HPDE6-E6E7 (cell line): ENCODE data around the gene TUFM.
"Not testable (repeated sequence)": the region's sequence is repeated elsewhere in the genome, so short reads cannot be mapped to it uniquely, and the experiment has no call there.

Source experiments
- DNase-seq: peaks from one replicate; pipeline ENCODE4 v3.0.0; 2011; ENCODE audit warnings: missing footprints; ENCODE audit errors: extremely low spot score

Gene TUFM

GRCh38 chr16:28875134-28876018 is 29.2 kb upstream of the TUFM start:
- no peak for DNase-seq

- no peak for DNase-seq
Measured at GRCh38 chr16:28874406-28874805, 28.3 kb upstream of the TUFM start.

DNA sequence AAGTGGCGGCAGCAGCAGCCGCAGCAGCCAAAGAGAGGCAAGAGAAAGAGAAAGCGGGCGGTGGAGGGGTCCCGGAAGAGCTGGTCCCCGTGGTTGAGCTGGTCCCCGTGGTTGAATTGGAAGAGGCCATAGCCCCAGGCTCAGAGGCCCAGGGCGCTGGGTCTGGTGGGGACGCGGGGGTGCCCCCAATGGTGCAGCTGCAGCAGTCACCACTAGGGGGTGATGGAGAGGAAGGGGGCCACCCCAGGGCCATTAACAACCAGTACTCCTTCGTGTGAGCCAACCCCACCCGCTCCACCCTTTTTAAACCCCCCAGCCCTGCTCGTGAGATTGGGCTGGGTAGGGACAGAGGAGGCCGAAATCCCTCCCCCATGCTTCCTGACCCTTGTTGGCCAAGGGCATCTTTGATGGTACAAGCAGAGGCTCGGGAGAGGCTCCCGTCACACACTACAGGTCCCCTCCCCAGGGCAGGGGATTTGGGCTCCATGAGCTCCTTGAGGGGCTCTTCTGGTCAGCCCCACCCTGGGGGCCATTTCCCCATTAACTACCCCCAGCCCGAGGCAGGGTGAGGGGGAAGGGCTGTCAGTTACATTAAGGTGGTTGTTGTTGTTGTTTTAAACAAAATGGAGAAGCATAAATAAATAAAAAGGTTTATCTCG is 27.5 kb upstream of the TUFM start:
- no peak for DNase-seq

DNA sequence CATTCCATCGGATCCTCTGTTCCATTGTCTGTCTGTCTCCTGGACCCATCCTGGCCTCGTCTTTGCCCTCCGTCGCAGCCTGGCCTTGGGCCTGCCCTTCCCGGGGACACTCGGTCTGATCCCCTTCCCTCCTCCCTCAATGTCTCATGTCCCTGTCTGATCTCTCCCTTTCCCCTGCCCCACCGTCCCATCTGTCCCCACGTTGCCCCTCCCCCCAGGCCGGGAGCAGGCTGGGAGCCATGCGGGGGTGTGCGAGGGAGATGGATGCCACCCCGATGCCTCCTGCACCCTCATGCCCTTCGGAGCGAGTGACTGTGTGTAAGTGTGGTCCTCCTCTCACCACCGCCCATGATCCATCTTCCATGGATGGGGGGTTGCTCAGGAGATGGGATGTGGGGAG is 26.8 kb upstream of the TUFM start:
- no peak for DNase-seq

GRCh38 chr16:28869201-28869600 is 23.1 kb upstream of the TUFM start:
- no peak for DNase-seq

DNA sequence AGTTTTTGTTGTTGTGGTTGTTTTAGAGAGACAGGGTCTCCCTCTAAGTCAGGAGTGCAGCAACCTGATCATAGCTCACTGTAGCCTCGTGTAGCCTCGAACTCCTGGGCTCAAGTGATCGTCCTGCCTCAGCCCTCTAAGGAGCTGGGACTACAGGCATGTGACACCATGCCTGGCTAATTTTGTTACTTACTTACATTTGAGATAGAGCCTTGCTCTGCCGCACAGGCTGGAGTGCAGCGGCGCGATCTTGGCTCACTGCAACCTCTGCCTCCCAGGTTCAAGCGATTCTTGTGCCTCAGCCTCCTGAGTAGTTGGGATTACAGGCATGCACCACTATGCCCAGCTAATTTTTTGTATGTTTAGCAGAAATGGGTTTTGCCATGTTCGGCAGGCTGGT is 21.5 kb upstream of the TUFM start:
- DNase-seq = not testable (repeated sequence)

DNA sequence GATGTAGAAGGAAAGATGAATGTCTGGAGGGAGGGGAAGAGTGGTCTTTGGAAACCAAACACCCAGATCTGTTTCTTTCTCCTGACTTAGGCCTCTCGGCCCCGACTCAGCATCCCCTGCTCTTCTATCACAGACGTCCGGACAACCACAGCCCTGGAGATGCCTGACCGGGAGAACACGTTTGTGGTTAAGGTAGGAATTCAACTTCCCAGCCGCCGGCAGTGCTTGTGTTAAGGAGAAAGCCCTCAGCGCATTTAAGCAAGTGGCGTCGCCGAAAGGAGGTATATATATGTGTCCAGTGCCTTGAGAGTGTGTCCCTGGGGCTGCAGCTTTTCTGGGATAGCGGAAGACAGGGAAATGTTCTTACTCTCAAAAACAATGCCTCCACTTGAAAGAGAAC is 21.1 kb upstream of the TUFM start:
- no peak for DNase-seq

DNA sequence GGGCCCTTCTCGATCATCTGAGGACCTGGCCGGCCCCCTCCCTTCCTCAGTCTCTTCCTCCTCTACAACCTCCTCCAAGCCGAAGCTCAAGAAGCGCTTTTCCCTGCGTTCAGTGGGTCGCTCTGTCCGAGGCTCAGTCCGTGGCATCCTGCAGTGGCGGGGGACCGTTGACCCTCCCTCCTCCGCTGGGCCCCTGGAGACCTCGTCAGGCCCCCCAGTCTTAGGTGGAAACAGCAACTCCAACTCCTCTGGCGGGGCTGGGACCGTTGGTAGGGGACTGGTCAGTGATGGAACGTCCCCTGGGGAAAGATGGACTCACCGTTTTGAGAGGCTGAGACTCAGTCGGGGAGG is 20.3 kb upstream of the TUFM start:
- DNase-seq = no peak

DNA sequence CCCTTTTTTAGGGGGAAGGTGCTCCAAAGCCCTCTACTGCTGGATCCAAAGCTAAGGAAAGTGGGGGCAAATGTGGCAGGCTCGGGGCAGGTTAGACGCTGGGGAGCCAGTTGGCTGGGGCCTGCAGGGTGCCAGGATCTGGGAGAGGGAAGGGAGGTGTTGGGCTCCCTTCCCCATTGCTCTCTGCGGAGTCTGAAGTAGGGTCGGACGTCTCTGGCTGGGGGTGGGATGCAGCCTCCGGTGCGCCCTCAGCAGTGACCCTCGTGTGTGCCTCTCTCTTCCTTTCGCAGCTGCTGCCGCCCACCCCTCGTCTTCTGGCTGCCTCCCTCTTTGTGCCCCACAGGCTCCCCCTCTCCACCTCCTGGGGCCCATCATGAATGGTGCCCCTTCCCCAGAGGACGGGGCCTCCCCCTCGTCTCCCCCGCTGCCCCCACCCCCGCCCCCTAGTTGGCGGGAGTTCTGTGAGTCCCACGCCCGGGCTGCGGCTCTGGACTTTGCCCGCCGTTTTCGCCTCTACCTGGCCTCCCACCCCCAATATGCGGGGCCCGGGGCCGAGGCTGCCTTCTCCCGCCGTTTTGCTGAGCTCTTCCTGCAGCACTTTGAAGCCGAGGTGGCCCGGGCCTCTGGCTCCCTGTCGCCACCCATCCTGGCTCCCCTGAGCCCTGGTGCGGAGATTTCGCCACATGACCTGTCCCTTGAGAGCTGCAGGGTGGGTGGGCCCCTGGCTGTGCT is 19.7 kb upstream of the TUFM start:
- DNase-seq = no peak

GRCh38 chr16:28865001-28865688 is 19.0 kb upstream of the TUFM start:
- DNase-seq = no peak

DNA sequence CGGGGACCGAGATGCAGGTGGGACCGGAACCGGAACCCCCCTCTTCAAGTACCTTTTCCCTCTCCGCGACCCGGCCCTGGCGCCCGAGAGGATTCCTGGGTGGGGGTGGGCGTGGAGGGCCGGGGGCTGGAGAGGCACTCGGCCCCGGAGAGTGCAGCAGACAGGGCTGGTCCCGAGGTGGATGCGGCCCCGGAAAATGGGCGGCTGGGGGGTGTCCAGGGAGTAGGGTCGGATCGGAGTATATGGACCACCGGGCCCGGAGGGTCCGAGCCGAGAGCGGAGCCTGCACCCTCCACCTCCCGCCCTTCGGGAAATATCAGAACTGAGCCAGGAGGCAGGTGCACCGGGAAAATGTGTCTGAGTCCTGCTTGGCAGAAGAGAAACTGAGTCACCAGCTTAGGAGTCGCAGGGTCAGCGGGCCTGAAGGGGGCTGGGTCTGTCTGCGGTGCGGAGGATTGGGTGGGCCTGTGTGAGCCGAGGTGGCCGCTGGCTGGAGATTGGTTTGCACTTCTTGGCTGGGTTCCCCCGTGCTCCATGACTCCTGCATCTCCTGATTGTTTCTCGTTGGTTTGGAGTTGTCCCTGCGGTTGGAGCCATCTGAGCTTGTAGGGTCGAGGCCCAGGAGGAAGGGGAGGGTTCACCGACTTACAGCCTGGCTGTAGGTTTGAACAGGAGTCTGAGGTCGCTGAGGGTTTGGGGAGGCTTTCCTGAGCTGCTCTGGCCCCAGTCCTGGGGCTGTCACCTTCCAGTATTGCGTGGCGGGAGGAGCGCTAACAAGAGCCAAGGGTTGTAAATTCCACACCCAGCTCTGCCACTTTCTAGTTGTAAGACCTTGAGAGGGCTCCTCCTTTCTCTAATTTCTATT is 18.0 kb upstream of the TUFM start:
- no peak for DNase-seq

- no peak for DNase-seq
Measured at GRCh38 chr16:28859326-28859725, 13.2 kb upstream of the TUFM start.

GRCh38 chr16:28858421-28858820 is 12.3 kb upstream of the TUFM start:
- no peak for DNase-seq

DNA sequence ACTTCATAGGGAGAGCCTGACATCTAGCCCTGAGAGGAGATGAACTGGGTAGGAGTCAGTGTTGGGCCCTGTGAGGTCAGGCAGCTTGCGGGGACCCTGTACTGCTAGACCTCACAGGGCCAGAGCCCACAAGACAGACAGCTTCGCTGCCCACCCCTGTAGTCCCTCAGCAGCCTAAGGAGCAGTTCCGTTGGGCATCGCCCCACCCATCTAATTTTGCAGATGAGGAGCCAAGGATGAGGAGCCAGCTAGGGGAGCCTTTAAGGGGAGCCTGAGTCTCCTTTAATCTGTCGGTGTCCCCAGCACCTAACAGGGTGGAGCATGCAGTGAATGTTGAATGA is 755 bp upstream of the TUFM start:
- DNase-seq = no peak

- no peak for DNase-seq
Measured at GRCh38 chr16:28845761-28846079, 428 bp downstream of the TUFM start.

- no peak for DNase-seq
Measured at GRCh38 chr16:28845293-28845692, 855 bp downstream of the TUFM start.

- DNase-seq = no peak
Measured at GRCh38 chr16:28844226-28844885, 1.8 kb downstream of the TUFM start.

- no peak for DNase-seq
Measured at GRCh38 chr16:28843766-28844165, 2.4 kb downstream of the TUFM start.

DNA sequence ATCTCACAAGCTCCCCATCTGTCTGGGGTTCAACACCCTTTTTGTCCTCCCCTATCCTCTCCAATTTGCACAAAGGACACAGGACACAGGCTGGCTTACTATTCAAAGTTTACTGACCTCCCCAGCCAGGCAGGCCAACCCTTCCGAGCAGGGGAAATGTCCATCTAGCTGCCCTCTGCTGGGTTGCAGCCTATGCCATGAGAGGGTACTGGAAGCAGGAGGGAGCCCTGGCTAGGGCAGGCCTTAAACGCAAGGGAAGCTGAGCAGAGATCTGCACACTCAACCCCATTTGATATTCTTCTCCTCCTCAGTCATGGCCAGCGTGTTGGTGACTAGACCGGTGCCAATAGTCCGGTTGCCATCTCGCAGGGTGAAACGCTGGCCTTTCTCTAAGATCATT is 3.5 kb downstream of the TUFM start:
- DNase-seq = no peak

- no peak for DNase-seq
Measured at GRCh38 chr16:28839899-28840298, 6.2 kb downstream of the TUFM start.
